K562 (cell line): ENCODE measurements around the gene UBTD1. TPM values are rescaled to one million over a fixed set of nuclear protein-coding genes. Genes with fewer than 3 reads are reported as not detected.
A peak's percentile ranks its signal among the peaks of the same experiment; 100 is the strongest.

Experiments used
- BRF1 ChIP-seq: IDR thresholded peaks from 3 replicates; pipeline ENCODE4 v1.6.1; 2011; ENCODE audit warnings: borderline replicate concordance, mild to moderate bottlenecking; ENCODE audit not compliant: insufficient read length; ENCODE audit errors: extremely low read depth
- CREB5 ChIP-seq: fragments of 250-450 bp; sonication (Bioruptor Pico); IDR thresholded peaks from 2 replicates; pipeline ENCODE4 v1.5.0; 2020; ENCODE audit warnings: mild to moderate bottlenecking
- KDM4B ChIP-seq, 2 experiments: fragments of 450-650 bp in 1 of 2; sonication (generic) in 1 of 2; IDR thresholded peaks; 2 replicates each; pipeline ENCODE4 v1.6.1; 2016 to 2017; ENCODE audit warnings: borderline replicate concordance in 2 of 2, antibody characterized with exemption in 1 of 2, low read depth in 1 of 2, mild to moderate bottlenecking in 1 of 2
- KHSRP ChIP-seq: fragments of 450-650 bp; IDR thresholded peaks from 2 replicates; pipeline ENCODE4 v1.6.1; 2017
- KLF16 ChIP-seq: IDR thresholded peaks from 2 replicates; pipeline ENCODE4 v1.6.1; 2016; ENCODE audit warnings: antibody characterized with exemption
- MCM3 ChIP-seq: fragments of 450-650 bp; IDR thresholded peaks from 2 replicates; pipeline ENCODE4 v1.6.1; 2016
- MXI1 ChIP-seq: IDR thresholded peaks from 2 replicates; pipeline ENCODE4 v1.6.1; 2011; ENCODE audit warnings: low read depth, mild to moderate bottlenecking, improper control_type of control experiment, low read length
- NCOA2 ChIP-seq, 2 experiments: fragments of 450-650 bp; IDR thresholded peaks; 2 replicates each; pipeline ENCODE4 v1.6.1; 2018; ENCODE audit warnings: mild to moderate bottlenecking in 2 of 2, moderate library complexity in 1 of 2; ENCODE audit not compliant: partially characterized antibody in 2 of 2
- PHB2 ChIP-seq: fragments of 450-650 bp; IDR thresholded peaks from 2 replicates; pipeline ENCODE4 v1.6.1; 2017; ENCODE audit warnings: low read depth
- RAD21 ChIP-seq, 2 experiments: fragments of 250-450 bp in 1 of 2; fragments of 450-650 bp in 1 of 2; sonication (Bioruptor Pico) in 1 of 2; formaldehyde crosslinking in 1 of 2; IDR thresholded peaks in 1 of 2; conservative IDR thresholded peaks in 1 of 2; 2 replicates each; pipeline versions ENCODE4 v1.4.0 to v1.8.0; 2020 to 2022; ENCODE audit warnings: mild to moderate bottlenecking in 2 of 2, moderate library complexity in 1 of 2
- RBM22 ChIP-seq: fragments of 200-400 bp; formaldehyde crosslinking; IDR thresholded peaks from 2 replicates; pipeline ENCODE4 v1.6.1; 2018; ENCODE audit warnings: low read length, low read depth; ENCODE audit not compliant: poor library complexity, severe bottlenecking
- RFX5 ChIP-seq: IDR thresholded peaks from 2 replicates; pipeline ENCODE4 v1.6.1; 2011; ENCODE audit warnings: low read depth, mild to moderate bottlenecking, improper control_type of control experiment, low read length
- RHOXF2B ChIP-seq: fragments of 250-450 bp; sonication (Bioruptor Pico); conservative IDR thresholded peaks from 2 replicates; pipeline ENCODE4 v1.5.1; 2021
- STAG1 ChIP-seq: sonication (generic); formaldehyde crosslinking; IDR thresholded peaks from 2 replicates; pipeline ENCODE4 v1.5.0; 2020; ENCODE audit warnings: missing genetic modification reagents, borderline replicate concordance
- TCFL5 ChIP-seq: fragments of 250-450 bp; sonication (Bioruptor Pico); conservative IDR thresholded peaks from 2 replicates; pipeline ENCODE4 v1.6.1; 2021; ENCODE audit warnings: mild to moderate bottlenecking, moderate library complexity, matching md5 sums
- ZBED1 ChIP-seq: IDR thresholded peaks from 2 replicates; pipeline ENCODE4 v1.6.1; 2014
- ZBTB1 ChIP-seq: sonication (generic); formaldehyde crosslinking; IDR thresholded peaks from 2 replicates; pipeline ENCODE4 v1.8.1; 2023; ENCODE audit warnings: missing genetic modification reagents, low read depth, mild to moderate bottlenecking, borderline replicate concordance
- ZNF512 ChIP-seq: IDR thresholded peaks from 2 replicates; pipeline ENCODE4 v1.6.1; 2016; ENCODE audit warnings: missing genetic modification characterization, missing compliant biosample characterization
- ZNF644 ChIP-seq: fragments of 200-800 bp; sonication (Bioruptor generic); IDR thresholded peaks from 2 replicates; pipeline ENCODE4 v1.6.1; 2016; ENCODE audit warnings: low read depth, missing genetic modification characterization, missing compliant biosample characterization
- ZZZ3 ChIP-seq: fragments of 450-650 bp; IDR thresholded peaks from 2 replicates; pipeline ENCODE4 v1.6.1; 2016; ENCODE audit warnings: antibody characterized with exemption, mild to moderate bottlenecking, moderate library complexity
- polyA plus RNA-seq, 8 experiments: library from polyadenylated mRNA; depleted of rRNA in 4 of 8; stranded (reverse) in 5 of 8; unstranded in 3 of 8; fragments of >200 nt; fragmentation: Nextera tagmentation in 2 of 8; fragmentation: Illumina TruSeq in 1 of 8; extraction: Ambion mirVana in 2 of 8; extraction: Trizol in 1 of 8; gene quantifications; 2 replicates each; pipeline versions ENCODE4 v1.2.1 to v1.2.3, GENCODE V29; 2011 to 2014; ENCODE audit warnings: inconsistent platforms in 1 of 8, missing spikeins in 1 of 8
- total RNA-seq, 7 experiments: library from RNA; depleted of rRNA in 6 of 7; stranded (reverse); fragments of >200 nt in 6 of 7; fragmentation: Illumina TruSeq in 2 of 7; extraction: Trizol in 2 of 7; gene quantifications; 2 replicates each; pipeline versions ENCODE4 v1.2.1 to v1.2.3, GENCODE V29; 2011 to 2021; ENCODE audit warnings: low replicate concordance in 1 of 7
- TF ChIP-seq, protein P1 (sequence below): fragments of 450-650 bp; IDR thresholded peaks from 2 replicates; pipeline ENCODE4 v1.6.1; 2016
- TF ChIP-seq, protein P2 (sequence below), 3 experiments: IDR thresholded peaks in 2 of 3; conservative IDR thresholded peaks in 1 of 3; 2 replicates each; pipeline ENCODE4 v1.5.1; 2011 to 2012; ENCODE audit warnings: low read length in 3 of 3, mild to moderate bottlenecking in 3 of 3, control low read depth in 2 of 3, improper control_type of control experiment in 1 of 3, inconsistent platforms in 1 of 3, low read depth in 1 of 3, mixed read lengths in 1 of 3, moderate library complexity in 1 of 3; ENCODE audit not compliant: insufficient read depth in 2 of 3

Gene UBTD1
- total and polyA plus RNA-seq, 9 of the 15 experiments (the other 6 are each of a cell fraction or from before 2014, with no cell fraction given): 0.08 to 1.6 (median 0.81) TPM; not detected in 1

- TF ChIP-seq, protein P1, sequence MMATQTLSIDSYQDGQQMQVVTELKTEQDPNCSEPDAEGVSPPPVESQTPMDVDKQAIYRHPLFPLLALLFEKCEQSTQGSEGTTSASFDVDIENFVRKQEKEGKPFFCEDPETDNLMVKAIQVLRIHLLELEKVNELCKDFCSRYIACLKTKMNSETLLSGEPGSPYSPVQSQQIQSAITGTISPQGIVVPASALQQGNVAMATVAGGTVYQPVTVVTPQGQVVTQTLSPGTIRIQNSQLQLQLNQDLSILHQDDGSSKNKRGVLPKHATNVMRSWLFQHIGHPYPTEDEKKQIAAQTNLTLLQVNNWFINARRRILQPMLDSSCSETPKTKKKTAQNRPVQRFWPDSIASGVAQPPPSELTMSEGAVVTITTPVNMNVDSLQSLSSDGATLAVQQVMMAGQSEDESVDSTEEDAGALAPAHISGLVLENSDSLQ: no peak
- TF ChIP-seq KLF16 (0 out of 2 replicates have a peak, but pooled peaks have one; percentile 9), ZNF644 (tag) (no peak), STAG1 (CRISPR knock-in tag) (peak; percentile 23; the same call in 1 of the 2 replicates), ZBED1 (no peak), ZZZ3 (no peak), TCFL5 (no peak), PHB2 (no peak), ZBTB1 (CRISPR knock-in tag) (no peak), ZNF512 (tag) (no peak), KHSRP (no peak), MCM3 (no peak), RBM22 (no peak), NCOA2 (IDR thresholded peaks at IDR 0.05; ENCODE audit: partially characterized antibody in 2 of 2) (no peak), RHOXF2B (CRISPR knock-in tag) (no peak), BRF1 (no peak), RFX5 (no peak), CREB5 (CRISPR knock-in tag) (no peak), MXI1 (no peak), RAD21 (CRISPR knock-in tag; conservative IDR thresholded peaks at IDR 0.05 in 1 of 2, IDR thresholded peaks at IDR 0.05 in 1 of 2) (peak in 1 of 2 experiments; percentile 61; a peak in 2 of 4 replicates), KDM4B (IDR thresholded peaks at IDR 0.05; ENCODE audit: borderline replicate concordance in 2 of 2, low read depth in 1 of 2) (no peak)
- TF ChIP-seq, protein P2, sequence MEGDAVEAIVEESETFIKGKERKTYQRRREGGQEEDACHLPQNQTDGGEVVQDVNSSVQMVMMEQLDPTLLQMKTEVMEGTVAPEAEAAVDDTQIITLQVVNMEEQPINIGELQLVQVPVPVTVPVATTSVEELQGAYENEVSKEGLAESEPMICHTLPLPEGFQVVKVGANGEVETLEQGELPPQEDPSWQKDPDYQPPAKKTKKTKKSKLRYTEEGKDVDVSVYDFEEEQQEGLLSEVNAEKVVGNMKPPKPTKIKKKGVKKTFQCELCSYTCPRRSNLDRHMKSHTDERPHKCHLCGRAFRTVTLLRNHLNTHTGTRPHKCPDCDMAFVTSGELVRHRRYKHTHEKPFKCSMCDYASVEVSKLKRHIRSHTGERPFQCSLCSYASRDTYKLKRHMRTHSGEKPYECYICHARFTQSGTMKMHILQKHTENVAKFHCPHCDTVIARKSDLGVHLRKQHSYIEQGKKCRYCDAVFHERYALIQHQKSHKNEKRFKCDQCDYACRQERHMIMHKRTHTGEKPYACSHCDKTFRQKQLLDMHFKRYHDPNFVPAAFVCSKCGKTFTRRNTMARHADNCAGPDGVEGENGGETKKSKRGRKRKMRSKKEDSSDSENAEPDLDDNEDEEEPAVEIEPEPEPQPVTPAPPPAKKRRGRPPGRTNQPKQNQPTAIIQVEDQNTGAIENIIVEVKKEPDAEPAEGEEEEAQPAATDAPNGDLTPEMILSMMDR (IDR thresholded peaks at IDR 0.05 in 2 of 3, conservative IDR thresholded peaks at IDR 0.05 in 1 of 3; ENCODE audit: insufficient read depth in 2 of 3, low read depth in 1 of 3, low read length in 3 of 3): peak; percentile 72 to 83 (median 79)
Measured at GRCh38 chr10:97534746-97535367, 36.1 kb downstream of the UBTD1 start (continued).
